EH (cell line): ENCODE measurements around the gene GRPR.
"Not testable (repeated sequence)": the region's sequence is repeated elsewhere in the genome, so short reads cannot be mapped to it uniquely, and the experiment has no call there.

Experiments
- DNase-seq: peaks from one replicate; pipeline ENCODE4 v3.0.0-alpha.2; 2015; ENCODE audit warnings: low read depth

GRPR gene

DNA sequence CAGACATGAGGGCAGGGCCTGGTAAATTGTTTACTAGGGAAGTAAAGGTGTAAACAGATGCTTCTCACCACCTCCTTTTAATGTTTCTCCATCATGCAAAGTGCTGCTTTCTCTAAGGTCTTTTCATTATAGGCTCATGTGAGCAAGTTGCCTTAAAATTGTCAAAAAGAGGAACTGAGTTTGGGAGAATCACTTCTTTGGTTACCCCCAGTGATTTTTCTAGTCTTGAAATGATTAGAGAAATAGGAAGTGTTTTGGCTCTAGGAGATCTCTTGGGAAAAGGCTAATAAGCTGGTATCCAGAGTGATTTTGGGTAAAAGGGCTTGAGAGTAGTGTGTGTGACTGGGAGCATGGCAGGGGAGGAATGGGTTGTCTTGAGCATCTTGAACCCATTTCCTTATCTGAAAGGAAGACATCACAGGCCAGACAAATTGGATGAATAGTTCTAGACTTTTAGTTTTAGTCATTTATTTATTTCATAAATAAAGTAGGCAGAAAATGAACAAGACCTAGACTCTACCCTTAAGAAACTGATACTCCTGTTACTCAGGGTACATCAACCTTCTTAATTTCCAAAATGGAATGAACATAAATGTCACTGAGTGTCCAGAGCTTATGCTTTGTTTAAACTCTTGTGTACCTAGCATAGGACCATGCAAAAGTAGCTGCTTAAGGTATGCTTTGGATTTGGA is 14.2 kb downstream of the GRPR start:
- no peak for DNase-seq

DNA sequence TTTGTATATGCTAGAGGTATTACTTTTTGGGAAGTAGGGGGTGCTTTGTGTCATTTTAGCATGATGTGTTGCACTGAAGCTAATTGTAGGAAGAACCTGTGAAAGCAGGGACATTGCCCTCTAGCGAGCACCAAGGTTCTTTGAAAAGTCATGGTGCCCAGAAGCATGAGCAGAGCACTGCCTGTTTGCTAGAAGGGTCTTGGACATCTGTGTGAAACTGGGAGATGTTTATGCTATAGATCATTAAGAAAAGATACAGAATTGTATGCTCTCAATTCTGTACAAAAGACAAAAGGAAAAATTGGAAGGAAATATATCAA is 14.7 kb downstream of the GRPR start:
- no peak for DNase-seq

DNA sequence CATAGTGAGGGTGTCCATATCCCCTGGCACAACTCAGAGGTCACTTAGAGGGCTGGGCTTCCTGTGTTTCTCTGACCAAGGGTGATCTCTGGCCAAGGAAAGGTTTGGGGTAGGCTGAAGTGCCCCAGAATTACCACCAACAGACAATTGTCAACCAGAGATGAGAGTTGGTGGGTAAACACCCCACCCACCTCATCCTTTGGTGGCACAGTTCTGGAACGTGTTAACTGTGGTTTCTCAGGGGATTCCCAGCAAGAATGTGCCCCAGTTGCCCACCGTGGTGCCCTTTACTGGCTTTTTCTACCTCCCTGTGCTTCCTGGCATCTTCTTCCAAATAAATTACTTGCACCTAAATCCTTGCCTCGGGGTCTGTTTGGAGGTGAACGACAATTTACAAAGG is 17.1 kb downstream of the GRPR start:
- DNase-seq: no peak

DNA sequence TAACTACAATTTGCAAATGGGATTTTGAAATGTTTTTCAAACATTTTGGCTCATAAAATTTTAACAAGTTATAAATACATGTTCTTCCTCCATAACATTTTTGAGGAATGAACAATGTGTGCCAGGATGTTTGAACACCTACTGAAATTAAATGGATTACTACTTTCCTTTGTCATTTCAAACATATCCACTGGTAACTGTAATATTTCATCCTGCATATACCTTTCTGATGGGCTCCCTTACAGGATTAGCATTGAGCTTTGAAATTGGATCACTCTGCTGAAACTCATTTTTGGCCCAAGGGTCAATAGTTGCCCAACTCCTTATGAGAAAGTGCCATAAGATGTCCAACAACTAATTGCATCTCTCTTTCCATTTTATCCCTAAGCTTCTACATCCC is 17.6 kb downstream of the GRPR start:
- no peak for DNase-seq

- no peak for DNase-seq
Observed at GRCh38 chrX:16141422-16142245, 18.3 kb downstream of the GRPR start.

DNA sequence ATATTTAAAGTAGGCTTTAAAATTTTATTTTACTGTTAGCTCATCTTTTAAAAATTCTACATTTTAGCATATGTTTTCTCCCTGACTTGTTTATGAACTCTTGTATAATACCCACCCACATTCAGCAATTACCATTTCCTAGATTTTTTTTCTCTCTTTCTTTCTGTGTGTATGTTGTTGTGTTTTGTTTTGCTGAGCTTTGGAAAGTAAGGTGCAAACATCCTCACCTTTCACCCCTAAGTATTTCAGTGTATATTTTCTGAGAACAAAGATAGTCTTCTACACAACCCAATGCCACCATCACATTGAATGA is 18.8 kb downstream of the GRPR start:
- no peak for DNase-seq

GRCh38 chrX:16143968-16144367 is 20.6 kb downstream of the GRPR start:
- DNase-seq: no peak

GRCh38 chrX:16144420-16144819 is 21.1 kb downstream of the GRPR start:
- peak; percentile 14 for DNase-seq

DNA sequence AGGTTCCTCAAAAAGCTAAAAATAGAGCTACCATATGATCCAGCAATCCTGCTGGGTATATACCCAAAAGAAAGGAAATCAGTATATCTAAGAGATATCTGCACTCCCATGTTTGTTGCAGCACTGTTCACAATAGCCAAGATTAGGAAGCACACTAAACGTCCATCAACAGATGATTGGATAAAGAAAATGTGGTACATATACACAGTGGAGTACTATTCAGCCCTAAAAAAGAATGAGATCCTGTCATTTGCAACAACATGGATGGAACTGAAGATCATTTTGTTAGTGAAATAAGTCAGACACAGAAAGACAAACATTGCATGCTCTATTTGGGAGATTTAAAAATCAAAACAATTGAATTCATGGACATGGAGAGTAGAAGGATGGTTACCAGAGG is 21.7 kb downstream of the GRPR start:
- DNase-seq: not testable (repeated sequence)

DNA sequence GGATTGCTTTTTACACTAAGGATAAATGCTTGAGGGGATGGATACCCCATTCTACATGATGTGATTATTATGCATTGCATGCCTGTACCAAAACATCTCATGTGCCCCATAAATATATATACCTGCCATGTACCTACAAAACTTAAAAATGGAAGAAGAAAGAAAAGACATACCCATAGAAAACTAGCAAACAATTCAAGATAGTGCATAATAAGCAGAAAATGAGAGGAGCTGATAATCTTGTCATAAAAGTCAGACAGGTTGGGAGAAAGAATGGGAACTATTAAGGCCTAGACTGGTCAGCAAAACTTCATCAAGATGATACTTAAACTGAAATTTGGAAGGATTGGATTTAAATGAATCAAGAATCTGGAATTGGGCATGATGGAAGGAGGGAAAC is 22.3 kb downstream of the GRPR start:
- DNase-seq: no peak

- DNase-seq: no peak
Observed at GRCh38 chrX:16148896-16149295, 25.5 kb downstream of the GRPR start.

- no peak for DNase-seq
Observed at GRCh38 chrX:16155581-16156096, 32.3 kb downstream of the GRPR start.

GRCh38 chrX:16156692-16157331 is 33.4 kb downstream of the GRPR start:
- no peak for DNase-seq

- DNase-seq: peak; percentile 91
Observed at GRCh38 chrX:16160729-16161128, 37.4 kb downstream of the GRPR start.

GRCh38 chrX:16161173-16161572 is 37.8 kb downstream of the GRPR start:
- not testable (repeated sequence) for DNase-seq

DNA sequence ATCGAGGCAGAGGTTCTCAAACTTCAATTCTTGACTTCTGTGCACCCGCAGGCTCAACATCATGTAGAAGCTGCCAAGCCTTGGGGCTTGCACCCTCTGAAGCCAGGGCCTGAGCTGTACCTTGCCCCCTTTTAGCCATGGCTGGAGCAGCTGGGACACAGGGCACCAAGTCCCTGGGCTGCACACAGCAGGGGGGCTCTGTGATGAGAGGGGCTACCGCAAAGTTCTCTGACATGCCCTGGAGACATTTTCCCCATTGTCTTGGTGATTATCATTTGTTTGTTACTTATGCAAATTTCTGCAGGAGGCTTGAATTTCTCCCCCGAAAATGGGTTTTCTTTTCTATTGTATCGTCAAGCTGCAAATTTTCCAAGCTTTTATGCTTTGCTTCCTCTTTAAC is 39.0 kb downstream of the GRPR start:
- DNase-seq: no peak

DNA sequence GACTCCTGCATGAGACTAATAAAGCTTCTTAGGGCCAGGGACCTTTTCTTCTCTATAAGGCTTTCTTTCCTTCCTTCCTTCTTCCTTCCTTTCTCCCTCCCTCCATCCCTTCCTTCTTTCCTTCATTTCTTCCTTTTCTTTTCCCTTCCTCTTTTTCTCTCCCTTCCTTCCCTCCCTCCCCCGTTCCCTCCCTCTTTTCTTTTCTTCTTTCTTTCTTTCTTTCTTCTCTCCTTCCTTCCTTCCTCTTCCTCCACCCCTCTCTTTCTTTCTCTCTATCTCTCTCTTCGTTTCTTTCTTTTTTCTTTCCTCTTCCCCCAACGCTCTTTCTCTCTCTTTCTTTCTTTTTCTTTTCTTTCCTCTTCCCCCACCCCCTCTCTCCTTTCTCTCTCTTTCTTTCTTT is 41.4 kb downstream of the GRPR start:
- DNase-seq: no peak

- no peak for DNase-seq
Observed at GRCh38 chrX:16167181-16167580, 43.8 kb downstream of the GRPR start, which contains the start of gene MAGEB17. TSS of gene MAGEB17 (plus strand) at chrX:16167481. CDS start at chrX:16170383, 2,902 bp downstream.

- no peak for DNase-seq
Observed at GRCh38 chrX:16171039-16171438, 47.7 kb downstream of the GRPR start.

DNA sequence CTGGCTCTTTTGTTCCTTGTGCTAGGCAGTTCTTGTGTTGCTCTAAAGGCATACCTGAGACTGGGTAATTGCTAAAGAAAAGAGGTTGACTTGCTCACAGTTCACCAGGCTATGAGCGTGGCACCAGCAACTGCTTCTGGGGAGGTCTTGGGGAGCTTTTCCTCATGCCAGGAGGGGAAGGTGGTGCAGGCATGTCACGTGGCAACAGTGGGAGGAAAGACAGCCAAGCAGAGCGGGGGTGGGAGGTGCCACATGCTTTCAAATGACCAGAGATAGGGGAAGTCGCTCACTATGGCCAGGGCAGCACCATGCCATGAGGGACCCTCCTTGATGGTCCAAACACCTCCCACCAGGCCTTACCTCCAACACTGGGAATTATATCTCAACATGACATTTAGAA is 48.6 kb downstream of the GRPR start:
- no peak for DNase-seq

DNA sequence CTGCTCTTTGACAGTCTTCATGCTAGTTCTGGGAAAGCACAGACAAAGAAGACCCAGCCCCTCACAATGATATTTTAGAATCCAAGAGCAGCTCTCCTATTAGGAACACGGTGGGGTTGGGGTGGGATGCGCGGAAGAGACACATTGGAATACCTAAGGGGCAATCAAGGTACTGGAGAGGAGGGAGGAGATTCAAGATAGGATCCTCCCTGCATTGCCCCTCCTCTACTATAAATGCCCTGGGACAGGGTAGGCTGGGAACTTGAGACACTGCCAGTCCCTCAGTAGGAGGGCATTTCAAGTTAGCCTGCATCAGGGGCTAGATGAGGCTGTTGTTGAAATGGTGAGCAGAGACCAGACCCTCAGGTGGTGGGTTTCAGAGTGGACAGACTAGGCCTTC is 49.0 kb downstream of the GRPR start:
- no peak for DNase-seq

GRCh38 chrX:16175329-16176061 is 52.1 kb downstream of the GRPR start:
- no peak for DNase-seq
